Measurements from ENCODE around the gene GP5.

DNA sequence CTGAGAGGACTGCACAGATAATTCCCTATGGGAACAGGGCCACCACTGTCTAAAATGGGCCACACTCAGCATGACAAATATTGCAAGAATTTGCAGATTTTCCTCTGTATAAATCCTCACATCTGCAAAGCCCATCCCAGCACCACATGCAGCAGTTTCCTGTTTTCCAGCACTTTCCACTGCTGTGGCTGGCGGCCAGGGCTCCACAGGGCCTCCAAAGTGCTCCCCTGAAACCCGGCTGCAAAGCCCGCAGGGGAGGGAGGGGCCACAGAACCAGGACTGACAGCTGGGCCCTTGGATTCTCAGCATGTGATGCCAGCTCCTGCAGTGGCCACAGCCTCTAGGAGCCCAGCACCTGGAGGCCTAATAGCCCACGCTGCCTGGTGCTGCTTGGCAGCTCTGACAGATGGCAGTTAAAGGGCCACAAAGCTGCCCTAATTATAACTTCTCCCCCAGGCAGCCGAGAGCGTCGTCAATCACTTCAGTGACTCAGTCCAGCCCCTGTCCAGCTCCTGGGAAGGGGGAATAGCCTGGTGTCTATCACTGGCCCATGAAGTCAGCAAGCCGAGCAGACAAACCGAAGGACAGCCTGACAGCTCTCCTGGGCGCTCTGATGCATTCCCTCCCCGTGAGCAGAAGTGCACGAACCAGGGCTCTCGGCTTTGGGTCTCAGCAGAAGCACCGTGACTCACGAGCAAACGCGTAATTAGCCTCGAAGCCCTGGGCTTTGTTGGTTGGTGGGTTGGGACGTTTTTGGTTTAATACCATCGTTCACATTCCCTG is 34.2 kb downstream of the GP5 start:
- TF ChIP-seq CTCF (IDR thresholded peaks at IDR 0.05; ENCODE audit: low read depth, low read length, missing input control) (no peak), GABPA (IDR thresholded peaks at IDR 0.05 in 1 of 2, conservative IDR thresholded peaks at IDR 0.05 in 1 of 2) (no peak)

Measured in liver (tissue), 3 donors.